GM19438 (cell line): ENCODE results near the gene SLC44A3.

Experiments
- ATAC-seq: cut with Tn5 transposase; IDR thresholded peaks from one replicate; pipeline ENCODE4 v1.9.1; 2021; ENCODE audit warnings: low read depth; ENCODE audit not compliant: unreplicated experiment

SLC44A3 gene, protein sequence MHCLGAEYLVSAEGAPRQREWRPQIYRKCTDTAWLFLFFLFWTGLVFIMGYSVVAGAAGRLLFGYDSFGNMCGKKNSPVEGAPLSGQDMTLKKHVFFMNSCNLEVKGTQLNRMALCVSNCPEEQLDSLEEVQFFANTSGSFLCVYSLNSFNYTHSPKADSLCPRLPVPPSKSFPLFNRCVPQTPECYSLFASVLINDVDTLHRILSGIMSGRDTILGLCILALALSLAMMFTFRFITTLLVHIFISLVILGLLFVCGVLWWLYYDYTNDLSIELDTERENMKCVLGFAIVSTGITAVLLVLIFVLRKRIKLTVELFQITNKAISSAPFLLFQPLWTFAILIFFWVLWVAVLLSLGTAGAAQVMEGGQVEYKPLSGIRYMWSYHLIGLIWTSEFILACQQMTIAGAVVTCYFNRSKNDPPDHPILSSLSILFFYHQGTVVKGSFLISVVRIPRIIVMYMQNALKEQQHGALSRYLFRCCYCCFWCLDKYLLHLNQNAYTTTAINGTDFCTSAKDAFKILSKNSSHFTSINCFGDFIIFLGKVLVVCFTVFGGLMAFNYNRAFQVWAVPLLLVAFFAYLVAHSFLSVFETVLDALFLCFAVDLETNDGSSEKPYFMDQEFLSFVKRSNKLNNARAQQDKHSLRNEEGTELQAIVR

DNA sequence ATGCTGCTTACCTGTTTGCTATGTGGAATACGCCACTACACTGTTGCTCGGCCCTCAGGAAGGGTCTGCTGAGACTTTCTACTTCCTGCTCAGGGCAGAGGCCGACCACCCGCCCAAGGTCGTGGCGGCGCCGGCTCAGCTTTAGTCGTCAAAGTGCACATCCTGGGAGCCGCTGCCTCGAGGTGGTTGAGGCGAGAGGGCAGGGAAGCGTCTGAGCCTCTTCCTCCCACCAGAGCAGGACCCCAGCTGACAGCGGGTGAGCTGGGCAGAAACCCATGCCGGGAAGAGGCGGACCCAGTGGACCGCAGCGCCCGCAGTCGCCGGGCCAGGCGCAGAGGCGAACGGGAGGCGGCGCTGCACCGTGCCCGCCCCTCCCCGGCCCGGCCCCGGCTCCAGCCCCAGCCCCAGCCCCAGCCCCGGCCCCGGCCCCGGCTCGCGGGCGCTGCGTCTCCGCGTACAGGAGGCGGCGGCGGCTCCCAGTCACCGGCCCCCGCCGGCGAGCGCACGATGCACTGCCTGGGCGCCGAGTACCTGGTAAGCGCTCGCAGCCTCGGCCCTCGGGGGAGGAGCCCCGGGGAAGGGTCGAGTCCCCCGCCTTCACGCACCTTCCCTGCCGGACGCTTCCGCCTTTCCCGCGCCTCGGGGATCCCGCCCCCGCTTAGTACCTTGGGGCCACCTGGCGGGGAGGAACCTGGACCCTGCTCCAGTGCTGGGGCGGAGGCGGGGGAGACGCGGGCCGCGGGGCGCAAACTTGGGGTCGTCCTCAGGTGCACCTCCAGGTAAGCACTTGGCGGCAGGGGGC is at the start of gene SLC44A3:
Gene SLC44A3 (plus strand): TSS at position 413 of the 802 bp plus-strand sequence. CDS start 95 bp downstream, at position 508.
- no peak for ATAC-seq

DNA sequence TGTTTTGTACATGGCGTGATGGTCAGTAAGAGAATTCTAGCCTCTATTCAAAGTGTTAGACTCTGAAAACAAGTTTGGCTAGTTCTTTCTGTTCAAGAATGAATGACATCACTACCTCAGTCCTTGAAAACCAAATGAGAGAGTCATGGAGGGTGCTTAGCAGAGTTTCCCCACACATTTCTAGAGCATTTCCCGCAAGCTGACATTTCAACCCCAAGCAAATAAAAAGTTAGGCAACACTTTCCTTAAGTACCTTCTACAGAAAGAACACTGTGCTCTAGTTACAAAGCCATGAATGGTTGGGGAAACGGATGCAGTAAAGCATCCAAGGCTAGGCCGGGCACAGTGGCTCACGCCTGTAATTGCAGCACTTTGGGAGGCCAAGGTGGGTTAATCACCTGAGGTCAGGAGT is 47.9 kb upstream of the SLC44A3 start:
- no peak for ATAC-seq

DNA sequence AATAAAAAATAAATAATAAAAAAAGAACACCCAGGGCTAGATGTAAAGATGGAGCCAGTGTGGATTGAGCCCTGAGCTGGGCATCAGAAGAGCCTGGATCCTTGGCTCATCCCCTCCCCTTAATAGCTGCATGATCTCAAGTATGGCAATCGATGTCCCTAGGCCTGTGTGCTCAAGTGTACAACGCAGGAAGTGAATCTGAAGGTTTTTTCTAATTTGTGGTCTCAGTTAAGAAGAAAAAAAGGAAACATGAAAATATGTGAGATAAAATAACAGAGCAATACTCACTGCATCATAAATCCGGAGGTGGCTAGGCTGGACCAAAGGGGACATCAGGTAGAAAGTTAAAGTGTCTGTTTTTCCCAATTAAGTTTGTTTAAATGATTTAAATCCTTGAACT is 47.3 kb upstream of the SLC44A3 start:
- no peak for ATAC-seq

DNA sequence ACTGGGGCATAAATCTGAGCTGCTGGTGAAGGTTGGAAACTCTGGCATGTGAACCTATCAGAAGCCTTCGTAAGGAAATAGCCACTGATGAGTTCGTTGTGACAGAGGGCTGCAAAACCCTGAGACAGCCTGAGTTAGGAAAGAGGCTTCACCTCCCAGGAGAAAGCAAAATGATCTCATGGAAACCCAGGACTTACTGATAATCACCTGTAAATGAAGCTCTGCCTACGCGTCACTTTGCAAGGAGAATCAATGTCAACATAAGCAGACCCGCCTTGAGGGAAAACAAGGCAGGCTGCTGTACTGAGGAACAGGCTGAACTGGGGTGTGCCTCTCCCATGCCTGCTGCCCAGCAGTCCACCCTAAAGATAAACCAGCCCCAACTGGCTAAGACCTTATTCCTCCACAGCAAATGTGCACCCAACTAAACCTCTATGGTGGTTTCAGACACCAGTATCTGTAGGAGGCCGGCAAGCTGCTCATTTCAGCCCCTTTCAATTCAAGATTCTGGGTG is 46.8 kb upstream of the SLC44A3 start:
- ATAC-seq: no peak

DNA sequence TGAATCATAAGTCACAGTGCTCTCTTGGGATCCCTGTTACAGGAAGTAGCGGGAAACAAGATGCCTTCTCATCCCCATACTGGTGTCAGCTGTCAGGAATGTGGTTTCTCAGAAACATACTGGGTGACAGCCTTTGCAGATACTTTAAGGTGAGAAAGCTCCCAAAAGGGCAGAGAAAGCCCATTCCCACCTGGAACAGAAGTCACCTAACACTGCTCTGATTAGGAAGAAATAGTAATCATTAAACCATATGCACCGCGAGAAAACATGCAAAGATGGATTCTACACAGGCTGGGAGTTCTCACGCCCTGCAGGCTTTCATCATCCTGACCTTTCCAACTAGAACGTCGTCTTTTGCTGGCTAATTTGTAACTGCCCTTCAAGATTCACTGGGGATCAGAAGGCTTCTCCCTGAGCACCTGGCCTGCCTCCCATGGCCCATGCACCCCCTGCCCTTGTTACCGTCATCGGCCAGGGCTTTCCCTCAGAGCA is 46.2 kb upstream of the SLC44A3 start:
- ATAC-seq: no peak

DNA sequence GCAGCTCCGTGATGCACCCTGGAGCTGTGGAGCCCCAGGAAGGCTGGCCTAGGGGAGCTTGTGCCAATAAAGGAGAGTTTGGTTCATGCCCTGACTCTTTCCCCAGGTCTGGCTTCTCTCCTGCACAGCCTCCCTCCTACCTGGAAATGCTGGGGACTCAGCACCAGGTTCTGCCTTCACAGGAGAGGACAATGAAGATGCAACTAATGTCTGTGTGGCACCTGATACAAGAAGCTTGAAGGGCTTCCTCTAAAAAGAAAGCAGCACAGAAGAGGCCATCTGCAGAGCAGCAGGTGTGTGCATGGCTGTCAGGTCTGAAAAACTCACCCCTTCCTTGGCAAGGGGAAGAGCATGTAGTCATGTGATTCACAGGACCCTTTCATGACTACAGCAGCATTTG is 43.7 kb upstream of the SLC44A3 start:
- no peak for ATAC-seq

DNA sequence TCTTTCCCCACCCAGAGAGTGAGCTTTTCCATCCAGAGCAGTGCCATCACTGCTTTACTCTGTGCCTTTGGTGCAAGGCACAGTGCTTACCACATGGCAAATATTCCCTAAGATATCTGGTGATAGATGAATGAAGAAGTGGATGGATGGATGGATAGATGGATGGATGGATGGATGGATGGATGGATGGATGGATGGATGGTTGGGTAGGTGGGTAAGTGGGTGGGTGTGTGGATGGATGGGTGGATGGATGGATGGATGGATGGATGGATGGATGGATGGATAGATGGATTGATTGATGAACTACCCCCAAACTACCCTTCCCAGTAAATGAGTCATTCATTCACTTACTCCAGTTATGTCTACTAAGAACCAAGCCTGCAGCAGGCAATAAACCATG is 42.9 kb upstream of the SLC44A3 start:
- ATAC-seq: no peak

DNA sequence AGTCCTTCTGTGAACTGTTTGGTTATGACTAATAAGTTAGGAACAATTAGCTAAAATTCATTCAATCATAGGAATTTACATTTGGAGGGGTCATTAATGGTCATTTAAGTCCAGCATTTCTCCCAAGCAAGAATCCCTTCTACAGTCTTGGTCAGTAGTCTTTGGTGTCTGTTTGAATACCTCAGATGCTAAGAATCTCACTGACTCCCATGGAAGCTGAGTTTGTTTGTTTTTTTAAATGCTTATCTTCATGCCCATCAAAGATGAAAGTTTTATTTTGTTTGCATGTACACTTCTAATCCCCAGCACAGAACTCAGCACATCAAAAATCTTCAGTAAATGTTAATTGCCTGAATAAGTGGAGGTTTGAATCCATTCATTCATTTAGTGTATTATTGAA is 41.3 kb upstream of the SLC44A3 start:
- ATAC-seq: no peak

DNA sequence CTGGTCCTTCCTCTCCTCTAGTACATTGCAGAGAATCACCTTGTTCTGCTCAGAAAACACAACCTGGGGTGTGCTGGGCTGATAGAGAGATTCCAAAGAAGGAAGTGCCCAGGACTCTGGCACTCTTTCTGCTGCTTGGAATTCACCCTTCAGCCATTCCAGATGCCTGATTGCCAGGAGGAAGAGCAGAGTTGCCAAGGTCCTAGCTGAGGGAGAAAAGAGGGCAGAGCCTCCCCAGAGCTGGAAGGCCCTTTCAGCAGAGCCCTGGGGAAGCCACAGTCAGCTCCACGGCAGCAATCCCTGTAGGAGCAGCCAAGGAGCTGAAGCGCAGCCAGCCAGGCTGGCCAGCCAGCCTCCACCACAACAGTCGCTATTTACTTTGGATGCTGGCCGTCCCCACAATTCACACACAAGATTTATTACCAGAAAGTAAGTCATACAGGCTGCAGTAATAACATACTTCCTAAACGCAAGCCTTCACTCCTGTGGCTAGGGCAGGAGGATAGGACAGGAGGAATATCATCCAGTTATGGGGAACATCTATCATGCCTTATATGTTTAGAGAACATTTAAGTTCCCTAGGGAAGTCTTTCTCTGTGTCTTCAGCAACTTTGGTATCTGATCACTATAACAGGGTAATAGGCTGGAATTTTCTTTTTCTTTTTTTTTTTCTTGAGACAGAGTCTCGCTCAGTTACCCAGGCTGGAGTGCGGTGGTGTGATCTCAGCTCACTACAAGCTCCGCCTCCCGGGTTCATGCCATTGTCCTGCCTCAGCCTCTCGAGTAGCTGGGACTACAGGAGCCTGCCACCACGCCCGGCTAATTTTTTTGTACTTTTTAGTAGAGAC is 36.6 kb upstream of the SLC44A3 start:
- ATAC-seq: no peak

DNA sequence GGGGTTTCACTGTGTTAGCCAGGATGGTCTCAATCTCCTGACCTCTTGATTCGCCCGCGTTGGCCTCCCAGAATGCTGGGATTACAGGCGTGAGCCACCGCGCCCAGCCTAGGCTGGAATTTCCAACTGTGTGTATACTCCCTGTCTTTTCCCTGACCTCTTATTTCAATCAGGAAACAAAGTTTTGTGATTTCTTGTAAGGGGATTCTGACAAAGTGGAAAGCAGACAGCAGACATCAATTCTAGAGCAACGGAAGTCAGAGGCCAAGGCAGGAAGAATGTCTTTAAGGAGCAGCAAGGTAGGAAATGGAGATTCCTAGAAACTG is 36.0 kb upstream of the SLC44A3 start:
- no peak for ATAC-seq

DNA sequence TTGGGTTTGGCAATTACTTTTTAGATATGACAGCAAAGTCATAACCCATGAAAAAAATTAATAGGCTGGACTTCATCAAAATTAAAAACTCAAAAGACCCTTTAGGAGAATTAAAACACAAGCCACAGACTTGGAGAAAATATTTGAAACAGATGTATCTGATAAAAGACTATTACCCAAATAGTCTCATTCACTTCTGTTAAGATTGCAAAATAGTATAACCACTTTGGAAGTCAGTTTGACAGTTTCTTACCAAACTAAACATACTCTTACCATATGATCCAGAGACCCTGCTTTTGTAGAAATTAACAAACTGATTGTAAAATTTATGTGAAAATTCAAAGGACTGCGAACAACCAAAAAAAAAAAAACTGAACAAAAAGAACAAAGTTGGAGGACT is 32.5 kb upstream of the SLC44A3 start:
- ATAC-seq: no peak

DNA sequence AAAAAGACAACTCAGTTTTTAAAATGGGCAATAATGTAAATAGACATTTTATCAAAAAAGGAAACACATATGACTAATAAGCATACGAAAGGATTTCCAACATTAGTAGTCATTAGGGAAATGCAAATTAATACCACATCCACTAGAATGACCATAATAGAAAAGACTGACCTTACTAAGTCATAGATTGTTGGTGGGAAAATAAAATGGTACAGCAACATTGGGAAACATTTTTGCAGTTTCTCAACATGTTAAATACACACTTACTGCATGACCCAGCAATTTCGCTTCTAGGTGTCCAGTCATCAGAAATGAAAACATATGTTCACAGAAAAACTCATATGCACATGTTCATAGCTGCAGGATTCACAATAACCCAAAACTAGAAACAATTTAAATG is 29.9 kb upstream of the SLC44A3 start:
- ATAC-seq: no peak

DNA sequence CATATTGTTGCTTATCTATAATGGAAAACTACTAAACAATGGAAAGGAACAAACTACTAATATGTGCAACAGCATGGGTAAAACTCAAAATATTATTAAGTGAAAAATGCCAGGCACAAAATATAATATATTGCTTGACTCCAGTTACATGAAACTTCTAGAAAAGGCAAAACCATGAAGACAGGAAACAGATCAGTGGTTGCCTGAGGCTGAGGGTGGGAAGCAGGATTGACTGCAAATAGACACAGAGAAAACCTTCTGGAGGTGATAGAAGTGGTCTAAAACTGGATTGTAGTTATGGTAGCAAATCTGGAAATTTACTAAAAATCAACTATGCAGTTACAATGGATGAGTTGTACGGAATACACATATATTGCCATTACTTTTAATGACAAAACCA is 29.5 kb upstream of the SLC44A3 start:
- ATAC-seq: no peak

DNA sequence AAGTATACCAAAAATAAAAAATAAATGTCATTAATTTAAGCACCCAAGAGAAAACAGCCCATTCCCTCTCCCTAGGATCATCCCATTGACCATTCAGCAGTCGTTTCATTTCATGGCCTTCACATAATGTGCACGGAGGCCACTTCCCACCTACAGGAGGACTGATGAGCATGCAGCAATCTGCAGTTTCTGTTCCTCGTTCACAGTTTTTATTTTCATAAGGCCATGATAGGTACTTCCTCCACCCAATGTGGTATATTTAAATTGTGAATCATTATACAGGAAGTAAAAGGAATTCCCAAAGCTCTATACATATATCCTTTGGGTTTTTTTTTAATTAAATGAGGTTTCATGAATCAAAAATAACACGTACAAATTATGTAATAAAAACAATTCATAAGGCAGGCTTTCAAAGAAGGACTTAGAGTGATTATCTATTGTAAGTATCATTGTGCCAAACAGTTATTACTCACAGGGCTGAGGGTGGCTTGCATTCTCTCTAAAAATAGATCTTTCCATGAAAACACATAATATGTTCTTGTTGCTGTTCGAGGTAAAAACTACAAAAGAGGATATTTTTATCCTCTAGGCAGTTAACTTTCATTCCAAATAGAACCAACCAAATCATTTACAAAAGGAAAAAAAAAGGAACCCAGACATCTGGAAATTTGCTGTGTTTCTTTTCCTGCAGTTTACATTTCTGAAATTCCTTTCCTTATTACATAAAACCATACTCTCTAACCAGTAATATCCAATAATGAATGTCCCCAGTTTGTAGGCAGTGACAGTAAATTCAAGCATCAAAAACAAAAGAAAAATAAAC is 27.5 kb upstream of the SLC44A3 start:
- peak; percentile 92 for ATAC-seq

DNA sequence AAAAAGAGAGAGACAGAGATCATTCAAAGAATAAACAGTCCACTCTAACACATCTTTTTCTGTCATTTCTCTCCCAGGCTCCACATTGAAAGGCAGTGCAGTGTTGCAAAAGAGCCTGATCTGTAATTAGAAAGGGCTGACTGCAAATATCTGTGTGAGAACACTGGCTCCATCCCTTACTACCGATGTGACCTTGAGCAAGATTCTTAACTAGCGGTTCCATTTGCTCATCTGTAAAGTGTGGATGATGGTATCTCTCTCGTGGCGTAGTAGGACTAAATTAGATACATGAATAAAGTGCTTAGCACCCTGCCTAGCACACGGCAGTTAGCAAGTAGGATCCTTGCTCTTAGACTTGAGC is 26.9 kb upstream of the SLC44A3 start:
- ATAC-seq: no peak

DNA sequence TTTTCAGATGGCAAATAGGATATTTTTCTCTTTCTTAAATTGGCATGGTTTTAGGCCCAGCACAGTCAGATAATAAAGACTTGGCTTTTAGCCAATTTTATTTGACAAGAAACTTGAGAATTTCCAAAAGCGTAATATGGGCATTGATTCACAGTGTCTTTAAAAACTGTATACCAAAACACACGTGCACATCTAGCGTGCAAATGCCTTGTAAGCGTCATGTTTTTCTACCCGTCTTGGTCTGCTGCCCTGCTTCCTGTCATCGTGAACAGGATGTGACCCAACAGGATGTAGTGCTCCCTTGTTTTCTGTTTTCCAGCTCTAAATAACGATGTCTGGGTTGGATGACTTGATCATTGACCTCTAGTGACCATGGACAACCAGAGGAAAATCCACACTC is 24.7 kb upstream of the SLC44A3 start:
- peak; percentile 54 for ATAC-seq

DNA sequence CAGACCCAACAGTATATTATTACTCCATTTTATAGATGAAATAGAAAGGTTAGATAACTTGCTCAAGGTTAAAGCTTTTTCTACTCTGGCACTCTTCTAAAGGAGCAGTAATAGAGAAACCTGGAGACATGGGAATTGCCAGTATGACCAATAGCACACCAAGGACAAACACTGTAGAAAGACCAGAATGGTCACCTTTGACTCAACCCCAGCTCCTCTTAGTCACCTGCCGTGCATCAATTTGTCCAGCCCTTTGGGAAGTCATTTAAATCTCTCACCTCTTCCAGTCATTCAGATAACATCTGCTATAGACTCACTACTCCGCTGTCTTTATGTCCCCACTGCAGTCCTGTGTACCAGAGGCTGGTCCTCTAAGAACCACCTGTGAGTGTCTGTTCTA is 23.9 kb upstream of the SLC44A3 start:
- ATAC-seq: no peak

DNA sequence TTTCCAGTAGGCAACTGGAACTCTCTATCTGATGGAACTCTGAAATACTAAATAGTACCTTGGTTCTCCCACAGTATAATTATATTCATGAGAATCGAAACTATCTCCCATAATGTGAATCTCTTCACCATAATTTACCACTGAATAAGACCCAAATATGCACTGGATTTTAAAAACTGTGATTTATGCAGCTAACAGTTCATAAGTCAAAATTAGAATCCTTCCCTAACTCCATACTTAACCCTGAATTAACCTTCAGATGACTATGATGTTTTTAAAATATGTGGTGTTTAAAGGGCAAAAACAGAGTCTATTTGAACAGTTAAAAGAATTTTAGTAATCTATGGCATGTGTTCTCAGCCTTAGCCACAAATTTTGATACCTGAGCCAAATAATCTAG is 22.9 kb upstream of the SLC44A3 start:
- ATAC-seq: no peak

DNA sequence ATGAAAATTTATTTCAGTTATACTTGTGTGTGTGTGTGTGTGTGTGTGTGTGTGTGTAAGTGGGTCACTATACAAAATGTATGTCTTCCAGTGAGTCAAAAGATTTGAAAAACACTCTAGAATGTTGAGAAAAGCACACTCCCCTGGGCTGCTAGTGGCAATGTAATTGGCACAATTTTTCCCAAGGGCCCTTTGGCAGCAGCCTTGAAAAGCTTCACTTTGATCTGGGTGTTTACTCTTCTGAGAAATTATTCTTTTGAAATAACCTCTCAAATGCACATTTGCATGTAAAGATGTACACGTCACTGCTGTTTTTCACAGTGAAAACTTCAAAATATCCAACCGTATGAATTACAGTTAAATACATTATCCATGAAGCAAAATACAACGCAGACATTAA is 22.1 kb upstream of the SLC44A3 start:
- no peak for ATAC-seq

DNA sequence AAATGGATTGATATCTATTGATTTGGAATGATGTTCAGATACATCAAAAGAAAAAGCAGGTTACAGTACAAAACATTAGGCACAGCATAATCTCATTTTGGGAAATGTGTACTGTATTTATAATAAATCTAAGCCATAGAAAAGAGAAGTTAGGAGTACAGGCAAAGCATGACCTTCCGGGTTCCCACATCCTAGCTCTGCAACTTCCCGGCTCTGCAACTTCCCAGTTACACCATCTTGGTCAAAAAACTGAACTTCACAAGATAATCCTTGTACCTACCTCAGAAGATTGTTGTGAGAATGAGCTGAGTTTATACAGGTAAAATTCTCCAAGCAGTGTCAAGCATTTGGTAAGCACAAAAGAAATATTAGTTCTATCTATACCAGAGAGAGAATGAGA is 21.7 kb upstream of the SLC44A3 start:
- no peak for ATAC-seq
